Measurements from ENCODE around the gene RRP8.

The RRP8 gene

GRCh38 chr11:6632116-6633073, 29.0 kb upstream of the RRP8 start:
- DNase-seq (ENCODE audit: low read depth) = no peak

GRCh38 chr11:6631361-6631890, 28.0 kb upstream of the RRP8 start:
- no peak for DNase-seq (ENCODE audit: low read depth)

GRCh38 chr11:6630632-6631291, 27.3 kb upstream of the RRP8 start:
- no peak for DNase-seq (ENCODE audit: low read depth)

- no peak for DNase-seq (ENCODE audit: low read depth)
These were observed 26.6 kb upstream of the RRP8 start for GRCh38 chr11:6629892-6630631.

- no peak for DNase-seq (ENCODE audit: low read depth)
These were observed 26.1 kb upstream of the RRP8 start for GRCh38 chr11:6629573-6629891.

GRCh38 chr11:6628526-6628925, 25.1 kb upstream of the RRP8 start:
- DNase-seq (ENCODE audit: low read depth) = no peak

GRCh38 chr11:6627762-6628241, 24.4 kb upstream of the RRP8 start:
- no peak for DNase-seq (ENCODE audit: low read depth)

- no peak for DNase-seq (ENCODE audit: low read depth)
These were observed 23.8 kb upstream of the RRP8 start for GRCh38 chr11:6626971-6627761.

GRCh38 chr11:6625832-6626420, 22.5 kb upstream of the RRP8 start:
- no peak for DNase-seq (ENCODE audit: low read depth)

GRCh38 chr11:6625156-6625831, 21.9 kb upstream of the RRP8 start:
- no peak for DNase-seq (ENCODE audit: low read depth)

GRCh38 chr11:6623391-6624363, 20.3 kb upstream of the RRP8 start:
- no peak for DNase-seq (ENCODE audit: low read depth)

- DNase-seq (ENCODE audit: low read depth) = no peak
These were observed 19.1 kb upstream of the RRP8 start for GRCh38 chr11:6622261-6623171.

- no peak for DNase-seq (ENCODE audit: low read depth)
These were observed 18.3 kb upstream of the RRP8 start for GRCh38 chr11:6621711-6622211.

- no peak for DNase-seq (ENCODE audit: low read depth)
These were observed 17.2 kb upstream of the RRP8 start for GRCh38 chr11:6620636-6621035.

- peak; percentile 92 for DNase-seq (ENCODE audit: low read depth)
These were observed 15.8 kb upstream of the RRP8 start, which contains the start of gene TPP1 for GRCh38 chr11:6619004-6619745. TPP1 (minus strand) TSS chr11:6619422; CDS start chr11:6619400, 22 bp downstream.

- DNase-seq (ENCODE audit: low read depth) = peak; percentile 68
These were observed 14.9 kb upstream of the RRP8 start for GRCh38 chr11:6618117-6619003.

All from stromal cell of bone marrow (primary cell).